HepG2 (cell line): Measurements from ENCODE around the gene ALDH18A1. TPM values are rescaled to one million over a fixed set of nuclear protein-coding genes. Genes with fewer than 3 reads are reported as not detected.

Source experiments
- ATF7-NPFF ChIP-seq: sonication (generic); formaldehyde crosslinking; IDR thresholded peaks from 2 replicates; pipeline ENCODE4 v1.8.1; 2023; ENCODE audit warnings: mild to moderate bottlenecking, low read depth, missing genetic modification reagents, moderate library complexity
- BHLHE40 ChIP-seq: IDR thresholded peaks from 2 replicates; pipeline ENCODE4 v1.6.1; 2011; ENCODE audit warnings: low read length, improper control_type of control experiment
- BORCS8-MEF2B ChIP-seq: sonication (generic); formaldehyde crosslinking; IDR thresholded peaks from 2 replicates; pipeline ENCODE4 v1.8.0; 2022; ENCODE audit warnings: mild to moderate bottlenecking, missing genetic modification reagents
- MAZ ChIP-seq, 2 experiments: sonication (generic) in 1 of 2; formaldehyde crosslinking in 1 of 2; IDR thresholded peaks; 2 replicates each; pipeline versions ENCODE4 v1.5.0 to v1.6.1; 2012 to 2020; ENCODE audit warnings: low read depth in 2 of 2, mild to moderate bottlenecking in 2 of 2, borderline replicate concordance in 1 of 2, improper control_type of control experiment in 1 of 2, low read length in 1 of 2, missing genetic modification reagents in 1 of 2, moderate library complexity in 1 of 2
- PHF5A ChIP-seq: IDR thresholded peaks from one replicate; pipeline ENCODE4 v1.6.1; 2018; ENCODE audit warnings: low read depth, missing genetic modification reagents; ENCODE audit not compliant: unreplicated experiment
- POLR2AphosphoS2 ChIP-seq: IDR thresholded peaks from 2 replicates; pipeline ENCODE4 v1.6.1; 2011; ENCODE audit warnings: low read depth, low read length, improper control_type of control experiment
- RARG ChIP-seq: sonication (generic); formaldehyde crosslinking; IDR thresholded peaks from 2 replicates; pipeline ENCODE4 v1.4.0; 2020; ENCODE audit warnings: low read depth, mild to moderate bottlenecking, missing genetic modification reagents
- TMF1 ChIP-seq: sonication (generic); formaldehyde crosslinking; IDR thresholded peaks from 2 replicates; pipeline ENCODE4 v1.8.1; 2022; ENCODE audit warnings: low read depth, missing genetic modification reagents
- ZFP62 ChIP-seq: sonication (generic); formaldehyde crosslinking; IDR thresholded peaks from 2 replicates; pipeline ENCODE4 v1.4.0; 2020; ENCODE audit warnings: missing genetic modification reagents
- ZNF331 ChIP-seq: sonication (generic); formaldehyde crosslinking; IDR thresholded peaks from 2 replicates; pipeline ENCODE4 v1.4.0; 2020; ENCODE audit warnings: missing genetic modification reagents
- ZNF33A ChIP-seq: sonication (generic); formaldehyde crosslinking; IDR thresholded peaks from 2 replicates; pipeline ENCODE4 v1.5.1; 2020; ENCODE audit warnings: missing genetic modification reagents, mild to moderate bottlenecking, moderate library complexity, borderline replicate concordance
- ZNF567 ChIP-seq: sonication (generic); formaldehyde crosslinking; IDR thresholded peaks from 2 replicates; pipeline ENCODE4 v1.8.1; 2023; ENCODE audit warnings: mild to moderate bottlenecking, missing genetic modification reagents, borderline replicate concordance
- ZNF577 ChIP-seq: sonication (generic); formaldehyde crosslinking; IDR thresholded peaks from 2 replicates; pipeline ENCODE4 v1.4.0; 2020; ENCODE audit warnings: mild to moderate bottlenecking, low read depth, missing genetic modification reagents, borderline replicate concordance
- polyA plus RNA-seq, 8 experiments: library from polyadenylated mRNA; depleted of rRNA in 3 of 8; stranded (reverse) in 7 of 8; unstranded in 1 of 8; fragments of >200 nt; fragmentation: Illumina TruSeq in 4 of 8; extraction: Trizol in 4 of 8; gene quantifications; 2 replicates each; pipeline versions ENCODE4 v1.2.1 to v1.2.3, GENCODE V29; 2011 to 2016; ENCODE audit warnings: low read depth in 4 of 8, missing spikeins in 1 of 8, mixed read lengths in 1 of 8; ENCODE audit not compliant: insufficient read depth in 1 of 8
- total RNA-seq, 5 experiments: library from RNA; depleted of rRNA; stranded (reverse); fragments of >200 nt; fragmentation: Illumina TruSeq; extraction: Trizol; gene quantifications; 2 replicates each; pipeline ENCODE4 v1.2.3, GENCODE V29; 2016; ENCODE audit warnings: low read depth in 1 of 5
- TF ChIP-seq, protein P1 (sequence below): sonication (generic); IDR thresholded peaks from 2 replicates; pipeline ENCODE4 v1.6.1; 2016; ENCODE audit warnings: low read depth, borderline replicate concordance
- TF ChIP-seq, protein P2 (sequence below): sonication (generic); formaldehyde crosslinking; IDR thresholded peaks from 2 replicates; pipeline ENCODE4 v1.8.0; 2022; ENCODE audit warnings: mild to moderate bottlenecking, missing genetic modification reagents, moderate library complexity
- TF ChIP-seq, protein P3 (sequence below): sonication (generic); formaldehyde crosslinking; IDR thresholded peaks from 2 replicates; pipeline ENCODE4 v1.5.1; 2020; ENCODE audit warnings: mild to moderate bottlenecking, missing genetic modification reagents, borderline replicate concordance
- TF ChIP-seq, protein P4 (sequence below): IDR thresholded peaks from 2 replicates; pipeline ENCODE4 v1.6.1; 2012; ENCODE audit warnings: inconsistent platforms
- TF ChIP-seq, protein P5 (sequence below): sonication (generic); formaldehyde crosslinking; IDR thresholded peaks from 2 replicates; pipeline ENCODE4 v1.5.0; 2020; ENCODE audit warnings: mild to moderate bottlenecking, missing genetic modification reagents

The ALDH18A1 gene
- total and polyA plus RNA-seq, 2 of the 13 experiments (the other 11 are each of a cell fraction or from before 2014, with no cell fraction given): 180 to 263 TPM

DNA sequence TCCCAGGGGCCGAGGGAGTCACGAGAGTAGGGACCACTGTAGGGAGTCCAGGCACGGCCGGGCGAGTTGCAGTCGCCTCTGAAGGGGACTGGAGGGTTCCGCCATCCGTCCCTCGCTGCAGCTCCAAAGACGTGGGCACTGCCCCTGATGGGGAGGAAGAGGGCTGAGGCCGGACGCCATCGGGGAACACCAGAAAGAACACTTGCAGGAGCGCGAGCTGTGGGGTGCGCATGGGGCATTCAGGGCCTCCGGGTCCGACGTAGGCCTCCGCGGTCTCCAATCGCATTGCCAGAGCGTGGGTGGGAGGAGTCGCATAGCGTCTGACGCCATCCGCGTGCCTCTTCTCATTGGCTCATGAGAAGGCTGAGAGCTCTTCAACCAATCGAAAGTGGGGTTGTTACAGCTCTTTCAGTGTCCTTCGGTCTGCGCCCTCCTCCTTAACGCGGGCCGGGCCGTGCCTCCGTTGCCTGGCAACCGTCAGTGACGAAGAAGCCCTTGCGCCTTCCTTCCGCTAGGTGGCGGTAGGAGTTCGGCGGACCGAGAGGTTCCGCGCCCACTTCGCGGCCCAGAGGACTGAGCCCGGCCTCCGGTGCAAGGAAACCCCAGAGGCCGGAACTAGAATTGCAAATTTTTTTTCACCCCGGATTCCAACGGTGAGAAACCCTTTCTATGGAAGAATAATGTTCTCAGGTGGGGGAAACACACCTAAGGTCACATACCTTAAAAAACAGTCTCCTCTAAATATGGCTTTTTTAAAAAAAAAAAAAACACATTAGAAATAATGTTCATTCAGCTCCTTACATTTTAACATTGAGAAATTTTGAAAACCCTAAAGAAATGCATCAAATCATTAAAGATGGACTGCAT, 37.4 kb upstream of the ALDH18A1 start, which contains the start of gene TCTN3 (continued):
- TF ChIP-seq ZNF577 (CRISPR knock-in tag) (no peak), TMF1 (CRISPR knock-in tag) (0 out of 2 replicates have a peak, but pooled peaks have one; percentile 21), ZFP62 (CRISPR knock-in tag) (no peak), ATF7-NPFF (CRISPR knock-in tag) (0 out of 2 replicates have a peak, but pooled peaks have one; percentile 43), BHLHE40 (peak; percentile 72), BORCS8-MEF2B (CRISPR knock-in tag) (peak; percentile 52; the same call in 1 of the 2 replicates), ZNF567 (CRISPR knock-in tag) (no peak), POLR2AphosphoS2 (no peak), RARG (CRISPR knock-in tag) (no peak), PHF5A (CRISPR knock-in tag) (no peak), ZNF331 (CRISPR knock-in tag) (peak; percentile 52), ZNF33A (CRISPR knock-in tag) (no peak), MAZ (IDR thresholded peaks at IDR 0.05; ENCODE audit: borderline replicate concordance, low read depth, low read length) (peak; percentile 71), MAZ (CRISPR knock-in tag; IDR thresholded peaks at IDR 0.05; ENCODE audit: low read depth) (peak; percentile 52; the same call in 1 of the 2 replicates)
- TF ChIP-seq, protein P1, sequence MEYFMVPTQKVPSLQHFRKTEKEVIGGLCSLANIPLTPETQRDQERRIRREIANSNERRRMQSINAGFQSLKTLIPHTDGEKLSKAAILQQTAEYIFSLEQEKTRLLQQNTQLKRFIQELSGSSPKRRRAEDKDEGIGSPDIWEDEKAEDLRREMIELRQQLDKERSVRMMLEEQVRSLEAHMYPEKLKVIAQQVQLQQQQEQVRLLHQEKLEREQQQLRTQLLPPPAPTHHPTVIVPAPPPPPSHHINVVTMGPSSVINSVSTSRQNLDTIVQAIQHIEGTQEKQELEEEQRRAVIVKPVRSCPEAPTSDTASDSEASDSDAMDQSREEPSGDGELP: no peak
- TF ChIP-seq, protein P2, sequence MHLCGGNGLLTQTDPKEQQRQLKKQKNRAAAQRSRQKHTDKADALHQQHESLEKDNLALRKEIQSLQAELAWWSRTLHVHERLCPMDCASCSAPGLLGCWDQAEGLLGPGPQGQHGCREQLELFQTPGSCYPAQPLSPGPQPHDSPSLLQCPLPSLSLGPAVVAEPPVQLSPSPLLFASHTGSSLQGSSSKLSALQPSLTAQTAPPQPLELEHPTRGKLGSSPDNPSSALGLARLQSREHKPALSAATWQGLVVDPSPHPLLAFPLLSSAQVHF (CRISPR knock-in tag): no peak
- TF ChIP-seq, protein P3, sequence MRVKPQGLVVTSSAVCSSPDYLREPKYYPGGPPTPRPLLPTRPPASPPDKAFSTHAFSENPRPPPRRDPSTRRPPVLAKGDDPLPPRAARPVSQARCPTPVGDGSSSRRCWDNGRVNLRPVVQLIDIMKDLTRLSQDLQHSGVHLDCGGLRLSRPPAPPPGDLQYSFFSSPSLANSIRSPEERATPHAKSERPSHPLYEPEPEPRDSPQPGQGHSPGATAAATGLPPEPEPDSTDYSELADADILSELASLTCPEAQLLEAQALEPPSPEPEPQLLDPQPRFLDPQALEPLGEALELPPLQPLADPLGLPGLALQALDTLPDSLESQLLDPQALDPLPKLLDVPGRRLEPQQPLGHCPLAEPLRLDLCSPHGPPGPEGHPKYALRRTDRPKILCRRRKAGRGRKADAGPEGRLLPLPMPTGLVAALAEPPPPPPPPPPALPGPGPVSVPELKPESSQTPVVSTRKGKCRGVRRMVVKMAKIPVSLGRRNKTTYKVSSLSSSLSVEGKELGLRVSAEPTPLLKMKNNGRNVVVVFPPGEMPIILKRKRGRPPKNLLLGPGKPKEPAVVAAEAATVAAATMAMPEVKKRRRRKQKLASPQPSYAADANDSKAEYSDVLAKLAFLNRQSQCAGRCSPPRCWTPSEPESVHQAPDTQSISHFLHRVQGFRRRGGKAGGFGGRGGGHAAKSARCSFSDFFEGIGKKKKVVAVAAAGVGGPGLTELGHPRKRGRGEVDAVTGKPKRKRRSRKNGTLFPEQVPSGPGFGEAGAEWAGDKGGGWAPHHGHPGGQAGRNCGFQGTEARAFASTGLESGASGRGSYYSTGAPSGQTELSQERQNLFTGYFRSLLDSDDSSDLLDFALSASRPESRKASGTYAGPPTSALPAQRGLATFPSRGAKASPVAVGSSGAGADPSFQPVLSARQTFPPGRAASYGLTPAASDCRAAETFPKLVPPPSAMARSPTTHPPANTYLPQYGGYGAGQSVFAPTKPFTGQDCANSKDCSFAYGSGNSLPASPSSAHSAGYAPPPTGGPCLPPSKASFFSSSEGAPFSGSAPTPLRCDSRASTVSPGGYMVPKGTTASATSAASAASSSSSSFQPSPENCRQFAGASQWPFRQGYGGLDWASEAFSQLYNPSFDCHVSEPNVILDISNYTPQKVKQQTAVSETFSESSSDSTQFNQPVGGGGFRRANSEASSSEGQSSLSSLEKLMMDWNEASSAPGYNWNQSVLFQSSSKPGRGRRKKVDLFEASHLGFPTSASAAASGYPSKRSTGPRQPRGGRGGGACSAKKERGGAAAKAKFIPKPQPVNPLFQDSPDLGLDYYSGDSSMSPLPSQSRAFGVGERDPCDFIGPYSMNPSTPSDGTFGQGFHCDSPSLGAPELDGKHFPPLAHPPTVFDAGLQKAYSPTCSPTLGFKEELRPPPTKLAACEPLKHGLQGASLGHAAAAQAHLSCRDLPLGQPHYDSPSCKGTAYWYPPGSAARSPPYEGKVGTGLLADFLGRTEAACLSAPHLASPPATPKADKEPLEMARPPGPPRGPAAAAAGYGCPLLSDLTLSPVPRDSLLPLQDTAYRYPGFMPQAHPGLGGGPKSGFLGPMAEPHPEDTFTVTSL (CRISPR knock-in tag): no peak
- TF ChIP-seq, protein P4, sequence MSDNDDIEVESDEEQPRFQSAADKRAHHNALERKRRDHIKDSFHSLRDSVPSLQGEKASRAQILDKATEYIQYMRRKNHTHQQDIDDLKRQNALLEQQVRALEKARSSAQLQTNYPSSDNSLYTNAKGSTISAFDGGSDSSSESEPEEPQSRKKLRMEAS: peak; percentile 76
- TF ChIP-seq, protein P5, sequence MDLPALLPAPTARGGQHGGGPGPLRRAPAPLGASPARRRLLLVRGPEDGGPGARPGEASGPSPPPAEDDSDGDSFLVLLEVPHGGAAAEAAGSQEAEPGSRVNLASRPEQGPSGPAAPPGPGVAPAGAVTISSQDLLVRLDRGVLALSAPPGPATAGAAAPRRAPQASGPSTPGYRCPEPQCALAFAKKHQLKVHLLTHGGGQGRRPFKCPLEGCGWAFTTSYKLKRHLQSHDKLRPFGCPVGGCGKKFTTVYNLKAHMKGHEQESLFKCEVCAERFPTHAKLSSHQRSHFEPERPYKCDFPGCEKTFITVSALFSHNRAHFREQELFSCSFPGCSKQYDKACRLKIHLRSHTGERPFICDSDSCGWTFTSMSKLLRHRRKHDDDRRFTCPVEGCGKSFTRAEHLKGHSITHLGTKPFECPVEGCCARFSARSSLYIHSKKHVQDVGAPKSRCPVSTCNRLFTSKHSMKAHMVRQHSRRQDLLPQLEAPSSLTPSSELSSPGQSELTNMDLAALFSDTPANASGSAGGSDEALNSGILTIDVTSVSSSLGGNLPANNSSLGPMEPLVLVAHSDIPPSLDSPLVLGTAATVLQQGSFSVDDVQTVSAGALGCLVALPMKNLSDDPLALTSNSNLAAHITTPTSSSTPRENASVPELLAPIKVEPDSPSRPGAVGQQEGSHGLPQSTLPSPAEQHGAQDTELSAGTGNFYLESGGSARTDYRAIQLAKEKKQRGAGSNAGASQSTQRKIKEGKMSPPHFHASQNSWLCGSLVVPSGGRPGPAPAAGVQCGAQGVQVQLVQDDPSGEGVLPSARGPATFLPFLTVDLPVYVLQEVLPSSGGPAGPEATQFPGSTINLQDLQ (CRISPR knock-in tag): no peak
